Measurements from ENCODE around the gene ALDH1A2. TPM values are rescaled to one million over a fixed set of nuclear protein-coding genes. Genes with fewer than 3 reads are reported as not detected.

The ALDH1A2 gene
- total and polyA plus RNA-seq, 11 donors = 1.9 to 63.3 (median 6.8) TPM

GRCh38 chr15:58062175-58062574 lies 3.3 kb downstream of the ALDH1A2 start:
- H3K4me3 ChIP-seq = peak overlapping the region in 8 of 12 donors; percentile 10 to 73 (median 37)
- TF ChIP-seq POLR2A (IDR thresholded peaks at IDR 0.05) (no peak), CTCF (IDR thresholded peaks at IDR 0.05) (no peak)
- peak overlapping the region in 6 of 12 donors; percentile 4 to 72 (median 38) for H3K27ac ChIP-seq
- peaks cover 0 to 17% (median 1%) of the 10 kb centered on the region in 12 donors for H3K4me1 ChIP-seq
- H3K36me3 ChIP-seq = no peaks in the 10 kb centered on the region
- H3K27me3 ChIP-seq = peaks cover 6 to 66% (median 32%) of the 10 kb centered on the region in 9 donors
- DNase-seq = no peak
- WGBS, 4 donors = 44 to 57% (median 49%) methylated on average over 5 of the region's 5 CpGs
- intact Hi-C loops (cut with DNase I) = loop anchor here in 4 of 10 donors (10.0 kb wide), 2 partner anchors 397 to 507 kb away; no protein-coding TSS in a partner anchor
- no peak for ATAC-seq
- no peaks in the 10 kb centered on the region for H3K9me3 ChIP-seq

GRCh38 chr15:58060575-58060974 lies 4.9 kb downstream of the ALDH1A2 start:
- intact Hi-C loops (cut with DNase I) = loop anchor here in 4 of 10 donors (10.0 kb wide), 2 partner anchors 396 to 506 kb away; no protein-coding TSS in a partner anchor
- no peak for TF ChIP-seq CTCF (IDR thresholded peaks at IDR 0.05)
- TF ChIP-seq POLR2A (IDR thresholded peaks at IDR 0.05) = no peak
- H3K27ac ChIP-seq = peak overlapping the region in 1 of 12 donors; percentile 33

GRCh38 chr15:58058729-58059128 lies 6.8 kb downstream of the ALDH1A2 start:
- WGBS, 4 donors = 55 to 69% (median 62%) methylated on average over 2 of the region's 2 CpGs
- no peaks in the 10 kb centered on the region for H3K36me3 ChIP-seq
- H3K4me1 ChIP-seq = peaks cover 0 to 4% (median 0%) of the 10 kb centered on the region in 12 donors
- DNase-seq (no peak), ATAC-seq (no peak)
- no peaks in the 10 kb centered on the region for H3K9me3 ChIP-seq
- no peak overlapping the region for H3K27ac ChIP-seq
- TF ChIP-seq POLR2A (IDR thresholded peaks at IDR 0.05) (no peak), CTCF (IDR thresholded peaks at IDR 0.05) (no peak)
- peaks cover 0 to 33% (median 7%) of the 10 kb centered on the region in 9 donors for H3K27me3 ChIP-seq
- intact Hi-C loops (cut with DNase I) = no loop called here
- H3K4me3 ChIP-seq = no peak overlapping the region

More at GRCh38 chr15:58060575-58060974, 4.9 kb downstream of the ALDH1A2 start:
- Histone ChIP-seq H3K4me3 (no peak overlapping the region), H3K4me1 (peaks cover 0 to 7% (median 0%) of the 10 kb centered on the region in 12 donors), H3K27me3 (peaks cover 5 to 51% (median 25%) of the 10 kb centered on the region in 9 donors), H3K9me3 (no peaks in the 10 kb centered on the region), H3K36me3 (no peaks in the 10 kb centered on the region)
- ATAC-seq (no peak), DNase-seq (no peak)
- WGBS, 4 donors = 93 to 100% (median 99%) methylated on average over 1 of the region's 1 CpG

GRCh38 chr15:58058073-58058472 lies 7.4 kb downstream of the ALDH1A2 start:
- intact Hi-C loops (cut with DNase I) = no loop called here
- no peaks in the 10 kb centered on the region for H3K36me3 ChIP-seq
- H3K9me3 ChIP-seq = no peaks in the 10 kb centered on the region
- ATAC-seq (no peak), DNase-seq (no peak)
- H3K27ac ChIP-seq = no peak overlapping the region
- H3K4me3 ChIP-seq = no peak overlapping the region
- whole genome bisulfite sequencing, 4 donors = 75 to 84% (median 76%) methylated on average over 3 of the region's 3 CpGs
- peaks cover 0 to 26% (median 0%) of the 10 kb centered on the region in 9 donors for H3K27me3 ChIP-seq
- no peak for TF ChIP-seq CTCF (IDR thresholded peaks at IDR 0.05)
- TF ChIP-seq POLR2A (IDR thresholded peaks at IDR 0.05) = no peak
- H3K4me1 ChIP-seq = peaks cover 0 to 4% (median 0%) of the 10 kb centered on the region in 12 donors
